ENCODE measurements around the gene AFF4. TPM values are rescaled to one million over a fixed set of nuclear protein-coding genes. Genes with fewer than 3 reads are reported as not detected.

AFF4 gene
- total and polyA plus RNA-seq, 10 of the 15 experiments (the other 5 are each of a cell fraction or from before 2014, with no cell fraction given) = 1.1 to 20.2 (median 10.4) TPM

GRCh38 chr5:132866342-132867045, 96.9 kb downstream of the AFF4 start, which contains the start of the genes GDF9 and UQCRQ (continued):
- TF ChIP-seq BCLAF1 (IDR thresholded peaks at IDR 0.05) (peak; percentile 85), NR2C2 (IDR thresholded peaks at IDR 0.05; ENCODE audit: borderline replicate concordance, control insufficient read depth, insufficient read length, low read depth) (no peak), ZNF592 (IDR thresholded peaks at IDR 0.05) (no peak), ATF2 (IDR thresholded peaks at IDR 0.05; ENCODE audit: low read length) (peak; percentile 59), CREM (IDR thresholded peaks at IDR 0.05; ENCODE audit: low read depth) (peak; percentile 98), RELB (IDR thresholded peaks at IDR 0.05; ENCODE audit: low read depth) (peak; percentile 66; the same call in 1 of the 2 replicates), SIN3A (IDR thresholded peaks at IDR 0.05; ENCODE audit: low read depth, low read length) (peak; percentile 68; the same call in 1 of the 2 replicates), ZBTB40 (IDR thresholded peaks at IDR 0.05; ENCODE audit: borderline replicate concordance) (peak; percentile 94), TARDBP (IDR thresholded peaks at IDR 0.05; ENCODE audit: borderline replicate concordance) (0 out of 2 replicates have a peak, but pooled peaks have one; percentile 52), HDAC2 (IDR thresholded peaks at IDR 0.05) (no peak), CBX5 (IDR thresholded peaks at IDR 0.05; ENCODE audit: low read depth) (no peak), RBBP5 (conservative IDR thresholded peaks at IDR 0.05) (no peak), IRF5 (IDR thresholded peaks at IDR 0.05; ENCODE audit: borderline replicate concordance) (no peak)
